Measurements from ENCODE around the gene HSPA1A.

DNA sequence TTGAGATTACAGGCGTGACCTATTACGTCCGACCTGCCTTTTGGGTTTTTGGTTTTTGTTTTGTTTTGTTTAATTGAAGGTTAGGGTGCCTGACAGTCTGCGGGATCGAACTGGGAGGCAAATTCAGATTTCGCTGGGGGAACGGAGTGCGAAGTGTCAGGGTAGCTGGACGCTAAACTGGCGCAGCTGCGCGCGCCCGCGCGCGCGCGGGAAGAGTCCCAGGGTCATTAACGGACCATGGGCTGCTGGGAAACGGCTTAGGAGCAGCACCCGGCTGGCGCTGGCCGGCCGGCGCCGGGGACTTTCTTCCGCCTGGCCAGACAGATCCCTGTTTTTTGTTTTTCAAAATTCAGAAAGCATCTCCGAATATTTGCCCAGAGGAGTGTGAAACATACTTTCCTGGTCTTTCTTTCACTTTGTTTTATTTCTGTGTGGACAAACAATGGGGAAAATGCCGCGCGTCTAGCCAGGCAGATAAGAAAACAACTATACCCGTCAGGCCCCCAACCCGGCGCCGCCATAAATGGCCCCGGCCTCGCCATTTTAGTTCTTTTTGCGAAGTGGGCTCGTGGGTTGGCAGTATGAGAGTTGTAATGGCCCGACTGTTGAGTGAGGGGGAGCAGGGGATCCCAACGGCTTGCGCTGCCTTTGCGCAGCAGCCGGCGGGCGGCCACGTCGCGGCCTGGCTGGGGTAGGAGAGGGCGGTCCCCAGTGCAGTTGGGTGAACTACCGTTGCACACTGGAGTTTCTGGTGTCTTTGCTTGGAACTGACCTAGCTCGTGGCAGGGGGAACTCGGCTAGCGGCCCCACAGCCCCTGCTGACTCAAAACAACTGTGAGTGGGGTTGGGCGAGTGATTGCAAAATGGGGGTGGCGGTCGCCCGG lies 19.3 kb downstream of the HSPA1A start:
- peak; percentile 65 for TF ChIP-seq POLR2A (IDR thresholded peaks at IDR 0.05)
- peak; percentile 83 for TF ChIP-seq POLR2AphosphoS5 (IDR thresholded peaks at IDR 0.05)

Data from prostate gland (tissue), 1 donor.